ENCODE data around the gene CSF2.

GRCh38 chr5:132049559-132049958, 24.0 kb upstream of the CSF2 start:
- TF ChIP-seq CTCF (conservative IDR thresholded peaks at IDR 0.05) (no peak), ZFX (IDR thresholded peaks at IDR 0.05) (no peak)

Measured in C4-2B (cell line).